ENCODE data around the gene MAGI2. TPM values are rescaled to one million over a fixed set of nuclear protein-coding genes. Genes with fewer than 3 reads are reported as not detected.

MAGI2 gene
- total RNA-seq, 2 donors from 2014 or later = 10.3 to 19.2 TPM

GRCh38 chr7:78168865-78169264 lies 1284.6 kb downstream of the MAGI2 start:
- H3K4me1 ChIP-seq (ENCODE audit: control insufficient read depth, insufficient read depth, low read length) = peaks cover 18% of the 10 kb centered on the region
- Mint-ChIP-seq H3K9me3 (no peaks in the 10 kb centered on the region), H3K4me3 (no peak overlapping the region), H3K27ac (no peak overlapping the region), H3K27me3 (ENCODE audit: insufficient read depth) (no peaks in the 10 kb centered on the region), H3K4me1 (peaks cover 36% of the 10 kb centered on the region), H3K36me3 (ENCODE audit: low read depth) (no peaks in the 10 kb centered on the region)
- no peak for DNase-seq
- H3K9ac ChIP-seq (ENCODE audit: extremely low read depth, low read length, poor library complexity, severe bottlenecking) = no peak overlapping the region
- no peak overlapping the region for H3K27ac ChIP-seq (ENCODE audit: low read depth, low read length)
- TF ChIP-seq, protein P1, sequence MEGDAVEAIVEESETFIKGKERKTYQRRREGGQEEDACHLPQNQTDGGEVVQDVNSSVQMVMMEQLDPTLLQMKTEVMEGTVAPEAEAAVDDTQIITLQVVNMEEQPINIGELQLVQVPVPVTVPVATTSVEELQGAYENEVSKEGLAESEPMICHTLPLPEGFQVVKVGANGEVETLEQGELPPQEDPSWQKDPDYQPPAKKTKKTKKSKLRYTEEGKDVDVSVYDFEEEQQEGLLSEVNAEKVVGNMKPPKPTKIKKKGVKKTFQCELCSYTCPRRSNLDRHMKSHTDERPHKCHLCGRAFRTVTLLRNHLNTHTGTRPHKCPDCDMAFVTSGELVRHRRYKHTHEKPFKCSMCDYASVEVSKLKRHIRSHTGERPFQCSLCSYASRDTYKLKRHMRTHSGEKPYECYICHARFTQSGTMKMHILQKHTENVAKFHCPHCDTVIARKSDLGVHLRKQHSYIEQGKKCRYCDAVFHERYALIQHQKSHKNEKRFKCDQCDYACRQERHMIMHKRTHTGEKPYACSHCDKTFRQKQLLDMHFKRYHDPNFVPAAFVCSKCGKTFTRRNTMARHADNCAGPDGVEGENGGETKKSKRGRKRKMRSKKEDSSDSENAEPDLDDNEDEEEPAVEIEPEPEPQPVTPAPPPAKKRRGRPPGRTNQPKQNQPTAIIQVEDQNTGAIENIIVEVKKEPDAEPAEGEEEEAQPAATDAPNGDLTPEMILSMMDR (conservative IDR thresholded peaks at IDR 0.05) = no peak
- WGBS, 2 experiments (ENCODE audit: insufficient coverage in 1 of 2, insufficient read length in 1 of 2) = 95 to 100% methylated on average over 1 to 2 of the region's 2 CpGs
- no peaks in the 10 kb centered on the region for H3K9me3 ChIP-seq (ENCODE audit: control insufficient read depth, low read length)
- no peak overlapping the region for H3K4me3 ChIP-seq (ENCODE audit: low read length)
- H3K27me3 ChIP-seq (ENCODE audit: control insufficient read depth, insufficient read depth, low read length, poor library complexity, severe bottlenecking) = no peaks in the 10 kb centered on the region
- no peaks in the 10 kb centered on the region for H3K36me3 ChIP-seq (ENCODE audit: control insufficient read depth, insufficient read depth, low read length)

DNA sequence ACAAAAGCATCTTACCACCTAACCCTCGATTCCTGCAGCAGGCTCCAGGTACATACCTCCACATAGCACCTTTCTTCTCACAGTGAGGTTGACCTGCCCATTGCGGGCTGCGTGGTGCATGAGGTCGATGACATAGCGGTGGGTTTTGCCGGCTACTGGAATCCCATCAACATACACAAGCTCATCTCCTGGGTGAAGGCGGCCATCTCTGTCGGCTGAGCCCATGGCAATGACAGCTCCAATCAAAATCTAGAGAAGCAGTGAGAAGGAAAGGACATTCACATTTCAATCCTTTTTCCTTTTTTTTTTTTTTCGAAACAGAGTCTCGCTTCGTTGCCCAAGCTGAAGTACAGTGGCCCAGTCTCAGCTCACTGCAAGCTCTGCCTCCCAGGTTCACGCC lies 1285.6 kb downstream of the MAGI2 start:
- no peak for DNase-seq
- H3K9ac ChIP-seq (ENCODE audit: extremely low read depth, low read length, poor library complexity, severe bottlenecking) = no peak overlapping the region
- no peaks in the 10 kb centered on the region for H3K27me3 Mint-ChIP-seq (ENCODE audit: insufficient read depth)
- no peaks in the 10 kb centered on the region for H3K36me3 Mint-ChIP-seq (ENCODE audit: low read depth)
- H3K27ac ChIP-seq (ENCODE audit: low read depth, low read length) = no peak overlapping the region
- H3K27me3 ChIP-seq (ENCODE audit: control insufficient read depth, insufficient read depth, low read length, poor library complexity, severe bottlenecking) = no peaks in the 10 kb centered on the region
- peaks cover 12% of the 10 kb centered on the region for H3K4me1 ChIP-seq (ENCODE audit: control insufficient read depth, insufficient read depth, low read length)
- TF ChIP-seq, protein P1 (conservative IDR thresholded peaks at IDR 0.05) = no peak
- no peaks in the 10 kb centered on the region for H3K36me3 ChIP-seq (ENCODE audit: control insufficient read depth, insufficient read depth, low read length)
- H3K9me3 Mint-ChIP-seq = no peaks in the 10 kb centered on the region
- H3K4me3 Mint-ChIP-seq = no peak overlapping the region
- no peaks in the 10 kb centered on the region for H3K9me3 ChIP-seq (ENCODE audit: control insufficient read depth, low read length)
- 94 to 100% methylated on average over 2 to 11 of the region's 12 CpGs for WGBS, 2 experiments (ENCODE audit: insufficient coverage in 1 of 2, insufficient read length in 1 of 2)
- no peak overlapping the region for H3K4me3 ChIP-seq (ENCODE audit: low read length)
- no peak overlapping the region for H3K27ac Mint-ChIP-seq
- peaks cover 28% of the 10 kb centered on the region for H3K4me1 Mint-ChIP-seq

- 90 to 93% methylated on average over 2 to 3 of the region's 3 CpGs for WGBS, 2 experiments (ENCODE audit: insufficient coverage in 1 of 2, insufficient read length in 1 of 2)
- no peaks in the 10 kb centered on the region for H3K27me3 Mint-ChIP-seq (ENCODE audit: insufficient read depth)
- Histone ChIP-seq H3K9me3 (ENCODE audit: control insufficient read depth, low read length) (no peaks in the 10 kb centered on the region), H3K36me3 (ENCODE audit: control insufficient read depth, insufficient read depth, low read length) (no peaks in the 10 kb centered on the region), H3K27me3 (ENCODE audit: control insufficient read depth, insufficient read depth, low read length, poor library complexity, severe bottlenecking) (no peaks in the 10 kb centered on the region), H3K27ac (ENCODE audit: low read depth, low read length) (no peak overlapping the region), H3K9ac (ENCODE audit: extremely low read depth, low read length, poor library complexity, severe bottlenecking) (no peak overlapping the region), H3K4me1 (ENCODE audit: control insufficient read depth, insufficient read depth, low read length) (peaks cover 2% of the 10 kb centered on the region), H3K4me3 (ENCODE audit: low read length) (no peak overlapping the region)
- TF ChIP-seq, protein P1 (conservative IDR thresholded peaks at IDR 0.05) = no peak
- no peak overlapping the region for H3K27ac Mint-ChIP-seq
- H3K4me3 Mint-ChIP-seq = no peak overlapping the region
- peaks cover 8% of the 10 kb centered on the region for H3K4me1 Mint-ChIP-seq
- H3K36me3 Mint-ChIP-seq (ENCODE audit: low read depth) = no peaks in the 10 kb centered on the region
- no peaks in the 10 kb centered on the region for H3K9me3 Mint-ChIP-seq
- no peak for DNase-seq
Measured at GRCh38 chr7:78165854-78166253, 1287.6 kb downstream of the MAGI2 start.
